A673 (cell line): ENCODE measurements around the gene CD248. TPM values are rescaled to one million over a fixed set of nuclear protein-coding genes. Genes with fewer than 3 reads are reported as not detected.

ENCODE experiments used
- BruUV-seq: library from RNA; stranded (reverse); fragments of 400-500 nt; replicated peaks from 2 replicates; lab custom pipeline; 2021; lab: Mats Ljungman, UMichigan
- CTCF ChIA-PET: fragments of 300-600 bp; sonication (Branson Sonifier 250); formaldehyde crosslinking; loops from one replicate; lab custom pipeline; 2022; ENCODE audit warnings: antibody characterized with exemption; lab: Charles Lee
- POLR2A ChIA-PET: fragments of 300-600 bp; sonication (Branson Sonifier 250); formaldehyde crosslinking; loops from one replicate; lab custom pipeline; 2022; ENCODE audit warnings: antibody characterized with exemption; ENCODE audit not compliant: low non-redundant PET; lab: Charles Lee
- DNase-seq: peaks from one replicate; pipeline ENCODE4 v3.0.0-alpha.2; 2015; ENCODE audit warnings: low spot score
- H3K27ac ChIP-seq: fragments of 200-600 bp; sonication (generic); 2 replicates; pipeline ENCODE4 v1.5.1; 2016; ENCODE audit warnings: mixed run types, low read depth, mild to moderate bottlenecking, mixed read lengths, antibody characterized with exemption, low read length; ENCODE audit not compliant: poor library complexity, severe bottlenecking
- H3K27me3 ChIP-seq: fragments of 200-600 bp; sonication (generic); replicated peaks from 2 replicates; pipeline ENCODE4 v1.6.1; 2017; ENCODE audit warnings: mixed run types, low read depth, mild to moderate bottlenecking, mixed read lengths, antibody characterized with exemption, low read length; ENCODE audit not compliant: insufficient read depth, poor library complexity
- H3K36me3 ChIP-seq: fragments of 200-600 bp; sonication (generic); 2 replicates; pipeline ENCODE4 v1.6.1; 2016; ENCODE audit warnings: mixed run types, mild to moderate bottlenecking, mixed read lengths, antibody characterized with exemption, low read length; ENCODE audit not compliant: insufficient read depth, poor library complexity, severe bottlenecking
- H3K4me1 ChIP-seq: fragments of 200-600 bp; sonication (generic); 2 replicates; pipeline ENCODE4 v1.6.1; 2017; ENCODE audit warnings: mixed run types, mild to moderate bottlenecking, mixed read lengths, antibody characterized with exemption, low read length; ENCODE audit not compliant: insufficient read depth, poor library complexity, severe bottlenecking
- H3K4me3 ChIP-seq: fragments of 200-600 bp; sonication (generic); 2 replicates; pipeline ENCODE4 v1.5.1; 2016; ENCODE audit warnings: low read depth, mixed run types, mild to moderate bottlenecking, mixed read lengths, low read length; ENCODE audit not compliant: poor library complexity, severe bottlenecking
- H3K9me3 ChIP-seq: fragments of 200-600 bp; sonication (generic); 2 replicates; pipeline ENCODE4 v1.6.1; 2016; ENCODE audit warnings: mixed run types, low read depth, mild to moderate bottlenecking, mixed read lengths, antibody characterized with exemption, low read length; ENCODE audit not compliant: poor library complexity, severe bottlenecking
- EZH2 ChIP-seq: fragments of 200-600 bp; sonication (generic); IDR thresholded peaks from 2 replicates; pipeline ENCODE4 v1.6.1; 2017; ENCODE audit warnings: borderline replicate concordance, low read depth, mild to moderate bottlenecking, mixed read lengths, antibody characterized with exemption, low read length; ENCODE audit not compliant: poor library complexity, severe bottlenecking
- intact Hi-C: fragments of 100-400 bp; cut with micrococcal nuclease; formaldehyde crosslinking; loops from one replicate; pipeline ENCODE4 v1.10.0; 2022; ENCODE audit not compliant: unreplicated experiment
- total RNA-seq: library from RNA; stranded (reverse); gene quantifications from 2 replicates; pipeline ENCODE4 v1.2.3, GENCODE V29; 2021
- TF ChIP-seq, protein P1 (sequence below): fragments of 300-800, 200-600 bp; sonication (generic); conservative IDR thresholded peaks from 2 replicates; pipeline ENCODE4 v1.5.1; 2017; ENCODE audit warnings: low read depth, mild to moderate bottlenecking, antibody characterized with exemption, low read length, moderate library complexity, mixed read lengths

The CD248 gene
- total RNA-seq, 1 experiment from 2014 or later: 97.8 TPM

DNA sequence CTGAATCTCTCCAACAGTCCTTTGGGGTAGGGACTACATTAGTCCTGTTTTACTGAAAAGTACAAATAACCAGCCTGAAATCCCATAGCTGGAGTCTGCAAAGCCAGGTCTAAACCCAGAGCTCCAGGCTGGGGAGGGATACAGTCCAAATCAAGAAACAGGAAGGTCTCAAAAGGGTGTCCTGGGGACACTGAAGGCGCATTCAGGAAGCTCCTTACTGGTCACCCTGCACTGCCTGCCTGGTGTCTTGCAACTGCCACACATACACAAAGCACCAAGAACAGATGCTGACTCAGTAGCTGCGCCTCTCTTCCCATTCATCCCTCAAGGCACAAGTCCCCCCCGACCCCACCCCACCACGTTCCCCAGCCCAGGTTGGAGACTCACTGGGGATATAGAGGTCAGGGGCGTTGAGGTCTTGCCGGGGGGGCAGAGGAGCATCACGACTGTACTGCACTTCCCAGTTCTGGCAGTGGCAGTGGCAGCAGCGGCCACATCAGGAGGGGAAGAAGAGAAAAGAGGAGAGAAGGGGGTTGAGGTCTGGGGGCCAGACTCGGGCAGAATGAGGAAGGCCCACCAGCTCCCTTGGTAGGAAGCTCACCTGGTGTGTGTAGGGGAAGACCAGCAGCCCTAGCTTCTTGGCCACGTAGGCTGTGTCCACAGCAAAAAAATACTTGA lies 29.5 kb downstream of the CD248 start:
- Histone ChIP-seq H3K4me3 (peak overlapping the region; percentile 77), H3K27me3 (no peaks in the 10 kb centered on the region), H3K9me3 (no peaks in the 10 kb centered on the region), H3K36me3 (peaks cover 5% of the 10 kb centered on the region), H3K4me1 (peaks cover 18% of the 10 kb centered on the region), H3K27ac (peak overlapping the region; percentile 91)
- DNase-seq: no peak
- ChIA-PET CTCF (interaction anchor here (0.5 kb wide), 1 partner anchor 24 kb away, joined by 3 read pairs; no protein-coding TSS in a partner anchor), POLR2A (interaction anchor here (0.6 kb wide), 1 partner anchor 29 kb away, joined by 12 read pairs; the partner anchor contains the start of gene CD248)
- BruUV-seq: no TSS peak
- TF ChIP-seq EZH2: no peak
- TF ChIP-seq, protein P1, sequence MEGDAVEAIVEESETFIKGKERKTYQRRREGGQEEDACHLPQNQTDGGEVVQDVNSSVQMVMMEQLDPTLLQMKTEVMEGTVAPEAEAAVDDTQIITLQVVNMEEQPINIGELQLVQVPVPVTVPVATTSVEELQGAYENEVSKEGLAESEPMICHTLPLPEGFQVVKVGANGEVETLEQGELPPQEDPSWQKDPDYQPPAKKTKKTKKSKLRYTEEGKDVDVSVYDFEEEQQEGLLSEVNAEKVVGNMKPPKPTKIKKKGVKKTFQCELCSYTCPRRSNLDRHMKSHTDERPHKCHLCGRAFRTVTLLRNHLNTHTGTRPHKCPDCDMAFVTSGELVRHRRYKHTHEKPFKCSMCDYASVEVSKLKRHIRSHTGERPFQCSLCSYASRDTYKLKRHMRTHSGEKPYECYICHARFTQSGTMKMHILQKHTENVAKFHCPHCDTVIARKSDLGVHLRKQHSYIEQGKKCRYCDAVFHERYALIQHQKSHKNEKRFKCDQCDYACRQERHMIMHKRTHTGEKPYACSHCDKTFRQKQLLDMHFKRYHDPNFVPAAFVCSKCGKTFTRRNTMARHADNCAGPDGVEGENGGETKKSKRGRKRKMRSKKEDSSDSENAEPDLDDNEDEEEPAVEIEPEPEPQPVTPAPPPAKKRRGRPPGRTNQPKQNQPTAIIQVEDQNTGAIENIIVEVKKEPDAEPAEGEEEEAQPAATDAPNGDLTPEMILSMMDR: no peak
- intact Hi-C loops: no loop called here

DNA sequence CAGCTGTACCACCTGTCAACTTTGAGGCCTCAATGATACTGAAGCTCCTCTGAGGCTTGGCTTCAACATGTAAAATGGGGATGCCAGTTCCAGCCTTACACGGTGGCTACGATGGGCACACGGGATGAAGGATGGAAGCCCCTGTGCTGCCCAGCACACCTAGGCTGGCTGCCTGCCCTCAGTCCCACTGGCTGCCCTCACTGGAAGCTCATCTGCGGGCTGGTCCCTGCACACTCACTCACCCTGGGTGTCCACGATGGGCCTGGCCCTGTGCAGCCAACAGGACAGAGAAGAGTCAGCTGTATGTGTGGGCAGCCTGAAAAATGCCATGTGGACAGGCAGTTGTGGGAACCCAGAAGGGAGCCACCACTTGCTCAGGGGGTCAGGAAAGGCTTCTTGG lies 30.1 kb downstream of the CD248 start:
- no peak overlapping the region for H3K4me3 ChIP-seq
- peaks cover 12% of the 10 kb centered on the region for H3K4me1 ChIP-seq
- BruUV-seq: no TSS peak
- intact Hi-C loops: no loop called here
- no peaks in the 10 kb centered on the region for H3K27me3 ChIP-seq
- peaks cover 5% of the 10 kb centered on the region for H3K36me3 ChIP-seq
- no peak overlapping the region for H3K27ac ChIP-seq
- ChIA-PET POLR2A (no interaction called here), CTCF (no interaction called here)
- no peak for DNase-seq
- TF ChIP-seq, protein P1: no peak
- H3K9me3 ChIP-seq: no peaks in the 10 kb centered on the region

DNA sequence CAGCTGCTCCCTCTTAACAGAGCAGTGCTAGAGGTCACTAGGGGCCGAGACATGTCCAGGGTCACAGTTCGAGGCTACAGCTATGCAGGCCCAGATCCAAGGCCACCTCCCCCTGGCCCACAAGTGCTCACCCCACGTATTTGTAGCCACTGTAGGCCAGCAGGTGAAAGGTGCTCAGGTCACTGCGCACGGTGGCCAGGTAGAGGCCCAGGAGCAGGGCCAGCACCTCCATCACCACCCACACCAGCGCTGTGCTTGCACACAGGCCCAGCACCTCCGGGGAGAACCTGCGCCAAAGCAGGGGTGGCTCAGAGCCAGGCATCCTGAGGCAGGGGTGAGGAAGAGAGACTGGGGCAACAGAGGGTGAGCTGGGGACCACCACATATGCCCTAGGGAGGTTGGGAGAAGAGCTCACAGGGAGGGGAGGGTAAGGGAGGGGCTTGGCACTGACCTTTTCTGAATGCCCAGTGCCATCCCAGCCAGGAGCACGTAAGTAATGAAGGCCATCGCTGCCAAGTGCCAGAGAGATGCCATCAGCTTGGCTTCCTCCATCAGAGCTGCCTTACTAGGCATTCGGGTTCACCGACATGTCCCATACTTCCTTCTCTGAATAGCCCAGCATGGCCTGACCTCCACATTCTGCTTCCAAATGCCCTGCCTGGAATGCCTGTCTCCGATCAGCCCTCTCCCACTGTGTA lies 31.4 kb downstream of the CD248 start:
- intact Hi-C loops: no loop called here
- no peak for DNase-seq
- no TSS peak for BruUV-seq
- H3K4me1 ChIP-seq: peaks cover 20% of the 10 kb centered on the region
- no peak for TF ChIP-seq EZH2
- TF ChIP-seq, protein P1: no peak
- no peak overlapping the region for H3K27ac ChIP-seq
- ChIA-PET CTCF (interaction anchor here (0.5 kb wide), 1 partner anchor 373 kb away, joined by 3 read pairs; no protein-coding TSS in a partner anchor), POLR2A (no interaction called here)
- H3K27me3 ChIP-seq: no peaks in the 10 kb centered on the region
- no peak overlapping the region for H3K4me3 ChIP-seq
- H3K36me3 ChIP-seq: peaks cover 5% of the 10 kb centered on the region
- no peaks in the 10 kb centered on the region for H3K9me3 ChIP-seq
